ENCODE results near the gene ADPRHL1. TPM values are rescaled to one million over a fixed set of nuclear protein-coding genes. Genes with fewer than 3 reads are reported as not detected.
A peak's percentile ranks its signal among the peaks of the same experiment; 100 is the strongest.

The ADPRHL1 gene
- total and polyA plus RNA-seq, 2 donors (not counting 3 experiments of a cell fraction or from before 2014, with no cell fraction given) = 0.52 to 0.97 TPM

- H3K9me1 ChIP-seq (replicated peaks; ENCODE audit: control insufficient read depth, extremely low read depth, insufficient read depth, low read length) = no peaks in the 10 kb centered on the region
- no peak overlapping the region for H3K4me3 ChIP-seq (replicated peaks in 1 of 3; ENCODE audit: insufficient read depth in 1 of 3, low read depth in 1 of 3, low read length in 3 of 3)
- H3K4me2 ChIP-seq (ENCODE audit: insufficient read depth, low read length) = no peak overlapping the region
- ChIA-PET CTCF (no interaction called here), POLR2A (no interaction called here)
- intact Hi-C loops (cut with micrococcal nuclease) (no loop called here), dilution Hi-C loops (cut with MboI; ENCODE audit: extremely low pct_ligation_motif_present, low sequenced_read_pairs) (no loop called here)
- no peak for DNase-seq (ENCODE audit: low read depth, low spot score)
- H4K20me1 ChIP-seq (replicated peaks; ENCODE audit: control insufficient read depth, extremely low read depth, insufficient read depth, low read length) = no peaks in the 10 kb centered on the region
- no peak for FAIRE-seq
- H3K27me3 ChIP-seq (ENCODE audit: control insufficient read depth in 2 of 2, insufficient read depth in 2 of 2, low read length in 2 of 2) = no peaks in the 10 kb centered on the region
- H3K27ac ChIP-seq (ENCODE audit: insufficient read depth, low read depth, low read length) = no peak overlapping the region
- TSS peak; percentile 55 for BruUV-seq (replicated peaks)
- H3K9ac ChIP-seq (replicated peaks; ENCODE audit: extremely low read depth, insufficient read depth, low read length) = no peak overlapping the region
- H3K9me3 ChIP-seq (replicated peaks; ENCODE audit: control insufficient read depth, insufficient read depth, low read length) = no peaks in the 10 kb centered on the region
- H2AFZ ChIP-seq (ENCODE audit: low read depth, low read length) = peak overlapping the region; percentile 76
- H3K36me3 ChIP-seq (ENCODE audit: control insufficient read depth in 2 of 2, extremely low read depth in 1 of 2, insufficient read depth in 2 of 2, low read length in 2 of 2) = no peaks in the 10 kb centered on the region
- TF ChIP-seq POLR2A (IDR thresholded peaks at IDR 0.05; ENCODE audit: low read depth, low read length) (no peak), CTCF (IDR thresholded peaks at IDR 0.05; ENCODE audit: extremely low read depth in 1 of 2, insufficient read depth in 1 of 2, low read depth in 1 of 2, low read length in 2 of 2) (no peak), FOS (IDR thresholded peaks at IDR 0.05; ENCODE audit: borderline replicate concordance, insufficient read depth, low read length) (no peak), EZH2 (IDR thresholded peaks at IDR 0.05; ENCODE audit: borderline replicate concordance, low read depth, low read length, severe bottlenecking) (no peak), MYC (IDR thresholded peaks at IDR 0.05; ENCODE audit: low read depth, low read length) (no peak), JUN (IDR thresholded peaks at IDR 0.05; ENCODE audit: borderline replicate concordance, insufficient read depth, insufficient read length, low read depth) (no peak), GATA2 (IDR thresholded peaks at IDR 0.05; ENCODE audit: insufficient read depth, insufficient read length, low read depth, low read length) (no peak), MAX (IDR thresholded peaks at IDR 0.05; ENCODE audit: insufficient read depth, insufficient read length) (no peak), POLR2AphosphoS5 (IDR thresholded peaks at IDR 0.05; ENCODE audit: insufficient read depth, low read depth, low read length) (no peak)
- peaks cover 4% of the 10 kb centered on the region for H3K4me1 ChIP-seq (ENCODE audit: control insufficient read depth, extremely low read depth, insufficient read depth, low read length)
- H3K79me2 ChIP-seq (ENCODE audit: control insufficient read depth, insufficient read depth, low read length) = no peaks in the 10 kb centered on the region
These were observed 4.8 kb downstream of the ADPRHL1 start for GRCh38 chr13:113448545-113448884.

All from endothelial cell of umbilical vein (primary cell).